SU-DHL-6 (cell line): Measurements from ENCODE around the gene KIF21B.

Source experiments
- H2AFZ ChIP-seq: fragments of 200-600 bp; sonication (generic); 2 replicates; pipeline ENCODE4 v1.6.1; 2014; ENCODE audit warnings: low read depth, mild to moderate bottlenecking, moderate library complexity, mixed read lengths, antibody characterized with exemption, low read length; ENCODE audit not compliant: severe bottlenecking
- H3F3A ChIP-seq: fragments of 200-600 bp; shearing (Covaris generic); 2 replicates; pipeline ENCODE4 v1.6.0; 2016; ENCODE audit warnings: antibody characterized with exemption, mild to moderate bottlenecking; ENCODE audit not compliant: insufficient read depth
- H3K27ac ChIP-seq: fragments of 200-600 bp; sonication (generic); 2 replicates; pipeline ENCODE4 v1.5.1; 2016; ENCODE audit warnings: low read depth, mild to moderate bottlenecking, low read length, moderate library complexity, mixed read lengths
- H3K27me3 ChIP-seq: fragments of 200-600 bp; sonication (generic), shearing (Covaris generic); 2 replicates; pipeline ENCODE4 v1.6.0; 2014; ENCODE audit warnings: mild to moderate bottlenecking, low read length
- H3K36me3 ChIP-seq: fragments of 200-600 bp; sonication (generic); 2 replicates; pipeline ENCODE4 v1.6.1; 2014; ENCODE audit warnings: mild to moderate bottlenecking, low read length, mixed read lengths
- H3K4me2 ChIP-seq: fragments of 300-600, 200-600 bp; shearing (Covaris generic), sonication (generic); 2 replicates; pipeline ENCODE4 v1.6.0; 2014; ENCODE audit warnings: low read length, low read depth, mild to moderate bottlenecking; ENCODE audit not compliant: poor library complexity, severe bottlenecking
- H3K4me3 ChIP-seq: fragments of 200-600 bp; sonication (generic); 2 replicates; pipeline ENCODE4 v1.5.1; 2014; ENCODE audit warnings: antibody characterized with exemption, low read length, mild to moderate bottlenecking, mixed read lengths; ENCODE audit not compliant: insufficient read depth, poor library complexity, severe bottlenecking
- H3K79me2 ChIP-seq: fragments of 200-600 bp; sonication (generic); 2 replicates; pipeline ENCODE4 v1.6.1; 2014; ENCODE audit warnings: mild to moderate bottlenecking, low read length, moderate library complexity; ENCODE audit not compliant: insufficient read depth
- H3K9ac ChIP-seq: fragments of 200-600 bp; sonication (generic); 2 replicates; pipeline ENCODE4 v1.7.0; 2014; ENCODE audit warnings: mild to moderate bottlenecking, low read length
- H3K9me2 ChIP-seq: fragments of 200-600 bp; sonication (generic); replicated peaks from 2 replicates; pipeline ENCODE4 v1.6.1; 2014; ENCODE audit warnings: low read length; ENCODE audit not compliant: insufficient read depth
- H3K9me3 ChIP-seq: fragments of 200-600 bp; sonication (generic); 2 replicates; pipeline ENCODE4 v1.6.1; 2014; ENCODE audit warnings: low read length, mixed read lengths; ENCODE audit not compliant: insufficient read depth
- H4K20me1 ChIP-seq: fragments of 200-600 bp; sonication (generic); 2 replicates; pipeline ENCODE4 v1.6.1; 2014; ENCODE audit warnings: low read depth, mild to moderate bottlenecking, antibody characterized with exemption, low read length, moderate library complexity, mixed read lengths
- CTCF ChIP-seq: fragments of 200-600 bp; sonication (generic); IDR thresholded peaks from one replicate; pipeline ENCODE4 v1.5.1; 2017; ENCODE audit warnings: antibody characterized with exemption, mild to moderate bottlenecking, low read length, moderate library complexity; ENCODE audit not compliant: insufficient read depth, poor library complexity, severe bottlenecking
- EZH2phosphoT487 ChIP-seq: fragments of 200-600 bp; sonication (generic), shearing (Covaris generic); conservative IDR thresholded peaks from 2 replicates; pipeline ENCODE4 v1.6.1; 2018; ENCODE audit warnings: mild to moderate bottlenecking, antibody characterized with exemption, low read length, moderate library complexity, mixed read lengths

The KIF21B gene

GRCh38 chr1:200960236-200960947 lies 63.1 kb downstream of the KIF21B start:
- Histone ChIP-seq H3K27ac (no peak overlapping the region), H3K9me2 (no peaks in the 10 kb centered on the region), H3K9me3 (no peaks in the 10 kb centered on the region), H3K9ac (no peak overlapping the region), H3K4me3 (no peak overlapping the region), H3K36me3 (no peaks in the 10 kb centered on the region), H3F3A (no peaks in the 10 kb centered on the region), H2AFZ (no peak overlapping the region), H4K20me1 (no peaks in the 10 kb centered on the region), H3K79me2 (no peaks in the 10 kb centered on the region), H3K27me3 (no peaks in the 10 kb centered on the region), H3K4me2 (no peak overlapping the region)
- TF ChIP-seq CTCF (no peak), EZH2phosphoT487 (no peak)

- H3K79me2 ChIP-seq: no peaks in the 10 kb centered on the region
- no peak overlapping the region for H3K9ac ChIP-seq
- H4K20me1 ChIP-seq: no peaks in the 10 kb centered on the region
- no peaks in the 10 kb centered on the region for H3K9me2 ChIP-seq
- TF ChIP-seq EZH2phosphoT487: no peak
- TF ChIP-seq CTCF: no peak
- no peaks in the 10 kb centered on the region for H3K27me3 ChIP-seq
- H3F3A ChIP-seq: no peaks in the 10 kb centered on the region
- H2AFZ ChIP-seq: no peak overlapping the region
- no peak overlapping the region for H3K4me2 ChIP-seq
- no peaks in the 10 kb centered on the region for H3K36me3 ChIP-seq
- no peaks in the 10 kb centered on the region for H3K9me3 ChIP-seq
- H3K27ac ChIP-seq: no peak overlapping the region
- H3K4me3 ChIP-seq: no peak overlapping the region
Measured at GRCh38 chr1:200959411-200959921, 64.0 kb downstream of the KIF21B start.

GRCh38 chr1:200958597-200958996 lies 64.9 kb downstream of the KIF21B start:
- H3K9ac ChIP-seq: no peak overlapping the region
- H3K27ac ChIP-seq: no peak overlapping the region
- H3K4me3 ChIP-seq: no peak overlapping the region
- H3K36me3 ChIP-seq: no peaks in the 10 kb centered on the region
- H3F3A ChIP-seq: no peaks in the 10 kb centered on the region
- H4K20me1 ChIP-seq: no peaks in the 10 kb centered on the region
- no peaks in the 10 kb centered on the region for H3K9me2 ChIP-seq
- no peaks in the 10 kb centered on the region for H3K9me3 ChIP-seq
- no peaks in the 10 kb centered on the region for H3K27me3 ChIP-seq
- H3K79me2 ChIP-seq: no peaks in the 10 kb centered on the region
- H3K4me2 ChIP-seq: no peak overlapping the region
- H2AFZ ChIP-seq: no peak overlapping the region
- TF ChIP-seq EZH2phosphoT487 (no peak), CTCF (no peak)
